22Rv1 (cell line): ENCODE results near the gene SEMA4B.

ENCODE experiments used
- CTCF ChIP-seq: fragments of 450-650 bp; IDR thresholded peaks from 2 replicates; pipeline ENCODE4 v1.5.1; 2017; ENCODE audit warnings: mild to moderate bottlenecking
- ZFX ChIP-seq: fragments of 450-650 bp; IDR thresholded peaks from 2 replicates; pipeline ENCODE4 v1.6.1; 2017; ENCODE audit warnings: antibody characterized with exemption, borderline replicate concordance

- TF ChIP-seq CTCF (no peak), ZFX (no peak)
Observed at GRCh38 chr15:90261811-90262210, 60.7 kb downstream of the SEMA4B start.
